ENCODE data around the gene PPP6R2. TPM values are rescaled to one million over a fixed set of nuclear protein-coding genes. Genes with fewer than 3 reads are reported as not detected.
"Not testable (repeated sequence)": the region's sequence is repeated elsewhere in the genome, so short reads cannot be mapped to it uniquely, and the experiment has no call there.

The PPP6R2 gene
- polyA plus RNA-seq, 3 donors: 25.1 to 41.1 (median 36.9) TPM

DNA sequence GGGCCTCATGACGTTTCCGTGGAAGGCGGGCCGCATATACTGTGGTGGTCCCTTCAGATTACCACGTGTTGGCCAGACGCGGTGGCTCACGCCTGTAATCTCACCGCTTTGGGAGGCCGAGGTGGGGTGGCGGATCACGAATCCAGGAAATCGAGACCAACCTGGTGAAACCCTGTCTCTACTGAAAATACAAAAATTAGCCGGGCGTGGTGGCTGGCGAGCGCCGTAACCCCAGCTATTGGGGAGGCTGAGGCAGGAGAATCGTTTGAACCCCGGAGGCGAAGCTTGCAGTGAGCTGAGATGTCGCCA lies 15.5 kb upstream of the PPP6R2 start:
- 61 to 76% (median 70%) methylated on average over 22 of the region's 22 CpGs for WGBS, 3 donors

DNA sequence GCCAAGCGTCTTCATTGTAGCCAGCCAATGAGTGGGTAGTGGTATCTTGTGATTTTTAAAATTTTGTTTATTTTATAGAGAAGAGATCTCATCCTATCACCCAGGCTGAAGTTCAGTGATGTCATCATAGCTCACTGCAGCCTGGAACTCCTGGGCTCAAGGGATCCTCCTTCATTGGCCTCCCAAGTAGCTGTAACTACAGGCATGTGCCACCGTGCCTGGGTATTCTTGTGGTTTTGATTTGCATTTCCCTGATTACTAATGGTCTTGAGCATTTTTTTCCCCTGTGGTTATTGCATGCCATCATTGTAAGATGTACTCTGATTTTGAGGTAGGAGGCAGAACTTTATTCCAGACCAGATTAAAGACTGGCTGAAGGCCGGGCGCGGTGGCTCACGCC lies 13.9 kb upstream of the PPP6R2 start:
- 88 to 97% (median 89%) methylated on average over 6 of the region's 6 CpGs for WGBS, 3 donors
- H3K27ac ChIP-seq (ENCODE audit: low read depth, low read length): no peak overlapping the region

More for the DNA sequence above, 15.5 kb upstream of the PPP6R2 start:
- H3K27ac ChIP-seq (ENCODE audit: low read depth, low read length): no peak overlapping the region

DNA sequence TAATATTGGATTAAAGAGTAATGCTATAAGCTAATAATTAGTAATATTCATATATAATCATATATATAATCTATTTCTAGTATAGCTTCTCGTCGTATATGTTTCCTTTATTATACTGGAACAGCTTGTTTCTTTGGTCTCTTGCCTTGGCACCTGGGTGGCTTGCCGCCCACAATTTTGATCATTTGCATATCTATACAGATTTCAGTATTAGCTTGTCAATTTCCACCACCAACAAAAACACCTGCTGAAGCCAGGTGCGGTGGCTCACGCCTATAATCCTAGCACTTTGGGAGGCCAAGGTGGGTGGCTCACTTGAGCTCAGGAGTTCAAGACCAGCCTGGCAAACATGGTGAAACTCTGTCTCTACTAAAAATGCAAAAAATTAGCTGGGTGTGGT lies 8.7 kb upstream of the PPP6R2 start:
- 58 to 86% (median 83%) methylated on average over 5 of the region's 5 CpGs for WGBS, 3 donors
- H3K27ac ChIP-seq (ENCODE audit: low read depth, low read length): not testable (repeated sequence)

DNA sequence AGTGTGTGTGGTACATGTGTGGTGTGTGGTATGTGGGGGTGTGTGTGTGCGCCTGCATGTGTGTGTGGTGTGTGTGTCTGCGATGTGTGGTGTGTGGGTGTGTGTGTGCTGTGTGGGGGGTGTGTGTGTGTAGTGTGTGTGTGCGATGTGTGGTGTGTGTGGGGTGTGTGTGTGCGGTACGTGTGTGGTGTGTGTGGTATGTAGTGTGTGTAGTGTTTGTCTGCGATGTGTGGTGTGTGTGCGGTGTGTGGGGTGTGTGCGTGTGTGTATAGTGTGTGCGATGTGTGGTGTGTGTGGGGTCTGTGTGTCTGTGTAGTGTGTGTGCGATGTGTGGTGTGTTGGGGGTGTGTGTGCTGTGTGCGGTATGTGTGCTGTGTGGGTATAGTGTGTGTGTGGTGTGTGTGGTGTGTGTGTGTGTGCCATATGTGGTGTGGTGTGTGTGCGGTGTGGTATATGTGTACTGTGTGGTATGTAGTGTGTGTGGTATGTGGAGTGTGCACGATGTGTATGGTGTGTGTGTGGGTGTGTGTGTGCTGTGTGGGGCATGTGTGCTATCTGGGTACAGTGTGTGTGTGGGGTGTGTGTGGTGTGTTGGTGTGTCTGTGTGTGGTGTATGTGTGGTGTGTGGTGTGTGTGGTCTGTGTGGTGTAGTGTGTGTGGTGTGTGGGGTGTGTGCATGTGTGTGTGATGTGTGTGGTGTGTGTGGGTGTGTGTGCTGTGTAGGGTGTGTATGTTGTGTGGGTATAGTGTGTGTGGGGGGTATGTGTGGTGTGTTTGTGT lies 5.7 kb upstream of the PPP6R2 start:
- H3K27ac ChIP-seq (ENCODE audit: low read depth, low read length): no peak overlapping the region
- 95 to 97% (median 95%) methylated on average over 13 of the region's 13 CpGs for WGBS, 3 donors

DNA sequence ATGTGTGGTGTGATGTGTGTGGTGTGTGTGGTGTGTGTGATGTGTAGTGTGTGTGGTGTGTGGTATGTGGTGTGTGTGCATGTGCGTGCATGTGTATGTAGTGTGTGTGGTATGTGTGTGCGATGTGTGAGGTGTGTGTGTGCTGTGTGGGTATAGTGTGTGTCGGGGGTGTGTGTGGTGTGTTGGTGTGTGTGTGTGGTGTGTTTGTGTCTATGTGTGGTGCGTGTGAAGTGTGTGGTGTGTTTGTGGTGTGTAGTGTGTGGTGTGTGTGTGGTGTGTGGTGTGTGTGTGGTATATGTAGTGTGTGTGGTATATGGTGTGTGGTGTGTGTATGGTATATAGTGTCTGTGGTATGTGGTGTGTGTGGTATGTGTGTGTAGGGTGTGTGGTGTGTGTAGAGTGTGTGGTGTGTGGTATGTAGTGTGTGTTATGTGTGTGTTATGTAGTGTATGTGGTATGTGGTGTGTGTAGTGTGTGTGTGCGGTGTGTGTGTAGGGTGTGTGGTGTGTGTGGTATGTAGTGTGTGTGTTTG lies 5.0 kb upstream of the PPP6R2 start:
- 98 to 99% (median 98%) methylated on average over 5 of the region's 5 CpGs for WGBS, 3 donors
- H3K27ac ChIP-seq (ENCODE audit: low read depth, low read length): no peak overlapping the region

DNA sequence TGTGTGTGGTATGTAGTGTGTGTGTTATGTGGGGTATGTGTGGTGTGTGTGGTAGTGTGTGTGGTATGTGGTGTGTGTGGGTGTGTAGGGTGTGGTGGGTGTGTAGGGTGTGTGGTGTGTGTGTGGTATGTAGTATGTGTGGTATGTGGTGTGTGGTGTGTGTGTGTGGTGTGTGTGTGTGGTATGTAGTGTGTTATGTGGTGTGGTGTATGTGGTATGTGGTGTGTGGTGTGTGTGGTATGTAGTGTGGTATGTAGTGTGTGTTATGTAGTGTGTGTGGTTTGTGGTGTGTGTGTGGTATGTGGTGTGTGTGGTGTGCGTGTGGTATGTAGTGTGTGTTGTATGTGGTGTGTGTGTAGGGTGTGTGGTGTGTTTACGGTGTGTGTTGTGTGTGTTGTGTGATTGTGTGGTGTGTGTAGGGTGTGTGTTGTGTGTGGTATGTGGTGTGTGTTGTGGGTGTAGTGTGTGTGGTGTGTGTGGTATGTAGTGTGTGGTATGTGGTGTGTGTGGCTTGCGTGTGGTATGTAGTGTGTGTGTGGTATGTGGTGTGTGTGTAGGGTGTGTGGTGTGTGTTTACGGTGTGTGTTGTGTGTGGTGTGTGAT lies 4.2 kb upstream of the PPP6R2 start:
- H3K27ac ChIP-seq (ENCODE audit: low read depth, low read length): no peak overlapping the region
- 95 to 98% (median 97%) methylated on average over 4 of the region's 4 CpGs for WGBS, 3 donors

DNA sequence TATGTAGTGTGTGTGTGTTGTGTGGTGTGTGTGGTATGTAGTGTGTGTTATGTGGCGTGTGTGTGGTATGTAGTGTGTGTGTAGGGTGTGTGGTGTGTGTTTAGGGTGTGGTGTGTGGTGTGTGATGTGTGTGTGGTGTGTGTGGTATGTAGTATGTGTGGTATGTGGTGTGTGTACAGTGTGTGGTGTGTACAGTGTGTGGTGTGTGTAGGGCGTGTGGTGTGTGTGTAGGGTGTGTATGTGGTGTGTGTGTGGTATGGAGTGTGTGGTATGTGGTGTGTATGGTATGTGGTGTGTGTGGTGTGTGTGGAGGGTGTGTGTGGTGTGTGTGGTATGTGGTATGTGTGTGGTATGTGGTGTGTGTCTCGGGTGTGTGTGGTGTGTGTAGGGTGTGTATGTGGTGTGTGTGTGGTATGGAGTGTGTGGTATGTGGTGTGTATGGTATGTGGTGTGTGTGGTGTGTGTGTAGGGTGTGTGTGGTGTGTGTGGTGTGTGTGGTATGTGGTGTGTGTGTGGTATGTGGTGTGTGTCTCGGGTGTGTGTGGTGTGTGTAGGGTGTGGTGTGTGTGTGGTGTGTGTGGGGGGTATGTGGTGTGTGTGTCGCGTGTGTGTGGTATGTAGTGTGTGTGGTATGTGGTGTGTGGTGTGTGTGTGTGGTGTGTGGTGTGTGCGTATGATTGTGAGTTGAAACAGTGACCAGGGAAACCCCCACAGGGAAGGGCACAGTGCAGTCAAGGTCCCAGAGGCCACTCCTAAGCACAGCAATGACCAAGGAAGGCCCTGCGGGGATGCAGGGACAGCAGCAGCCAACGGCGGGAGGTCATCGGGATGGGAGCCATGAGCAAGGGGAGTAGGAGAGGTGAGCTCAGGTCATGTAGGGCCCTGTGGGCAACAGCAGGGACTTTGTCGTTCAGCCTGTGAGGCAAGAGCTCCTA lies 2.9 kb upstream of the PPP6R2 start:
- 77 to 84% (median 78%) methylated on average over 12 of the region's 12 CpGs for WGBS, 3 donors

DNA sequence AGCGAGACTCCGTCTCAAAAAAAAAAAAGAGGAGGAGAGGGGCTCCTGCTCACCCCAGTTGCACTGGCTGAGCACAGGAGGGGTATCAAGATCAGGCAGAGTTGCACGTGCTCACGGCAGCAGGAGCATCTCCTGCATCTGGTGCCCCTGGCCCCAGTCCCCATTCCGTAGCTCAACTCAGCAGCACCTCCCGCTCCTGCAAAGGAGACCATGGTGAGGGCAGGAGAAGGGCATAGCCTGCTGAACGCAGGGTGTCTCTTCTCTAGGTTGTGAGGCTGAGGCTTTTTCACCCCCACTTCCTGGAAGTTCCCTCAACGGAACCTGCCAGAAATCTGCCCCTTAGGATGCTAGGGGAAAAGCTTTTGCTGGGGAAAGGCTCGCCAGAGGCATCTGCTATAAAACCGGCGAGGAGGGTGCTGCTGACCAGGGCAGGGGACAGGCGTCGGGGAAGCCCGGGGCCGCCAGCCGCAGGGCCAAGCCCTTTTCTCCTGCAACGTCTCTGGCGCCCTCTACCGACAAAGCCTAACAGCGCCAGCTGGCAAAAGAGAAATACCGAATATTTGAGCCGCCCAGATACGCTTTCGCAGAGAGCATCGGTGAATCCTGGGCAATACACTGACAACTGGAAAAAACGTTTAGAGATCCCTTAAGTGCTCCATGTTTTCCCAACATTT lies 1.0 kb upstream of the PPP6R2 start:
- WGBS, 3 donors: 8 to 13% (median 10%) methylated on average over 24 to 26 of the region's 26 CpGs

More for the DNA sequence above, 2.9 kb upstream of the PPP6R2 start:
- no peak overlapping the region for H3K27ac ChIP-seq (ENCODE audit: low read depth, low read length)

DNA sequence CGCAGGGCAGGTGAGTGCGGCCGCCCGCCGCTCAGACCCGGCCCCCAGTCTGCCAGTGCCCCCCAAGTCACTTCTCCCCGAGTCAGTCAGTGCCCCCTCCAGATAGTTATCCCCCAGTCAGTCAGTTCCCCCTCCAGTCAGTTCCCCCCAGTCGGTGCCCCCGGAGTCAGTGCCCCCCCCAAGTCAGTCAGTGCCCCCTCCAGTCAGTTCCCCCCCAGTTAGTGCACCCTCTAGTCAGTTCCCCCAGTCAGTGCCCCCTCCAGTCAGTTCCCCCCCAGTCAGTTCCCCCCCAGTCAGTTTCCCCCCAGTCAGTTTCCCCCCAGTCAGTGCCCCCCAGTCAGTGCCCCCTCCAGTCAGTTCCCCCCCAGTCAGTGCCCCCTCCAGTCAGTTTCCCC lies 411 bp downstream of the PPP6R2 start:
- no peak overlapping the region for H3K27ac ChIP-seq (ENCODE audit: low read depth, low read length)

More for the DNA sequence above, 1.0 kb upstream of the PPP6R2 start:
- no peak overlapping the region for H3K27ac ChIP-seq (ENCODE audit: low read depth, low read length)

DNA sequence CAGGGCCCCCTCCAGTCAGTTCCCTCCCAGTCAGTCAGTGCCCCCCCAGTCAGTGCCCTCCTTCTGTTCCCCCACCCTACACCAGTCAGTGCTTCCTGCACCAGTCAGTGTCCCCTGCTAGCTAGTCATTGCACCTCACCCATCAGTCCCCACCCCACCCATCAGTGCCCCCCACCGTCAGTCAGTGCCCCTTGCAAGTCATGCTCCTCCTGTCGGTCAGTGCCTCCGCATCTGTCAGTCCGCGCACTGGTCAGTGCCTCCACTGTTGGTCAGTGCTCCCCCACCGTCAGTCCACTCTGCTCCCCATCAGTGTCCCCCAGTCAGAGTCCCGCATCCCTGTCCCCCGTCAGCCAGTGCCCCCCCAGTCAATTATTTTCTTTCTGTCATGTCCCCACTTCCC lies 3.3 kb downstream of the PPP6R2 start:
- 73 to 78% (median 73%) methylated on average over 8 of the region's 8 CpGs for WGBS, 3 donors
- no peak overlapping the region for H3K27ac ChIP-seq (ENCODE audit: low read depth, low read length)

More for the DNA sequence above, 411 bp downstream of the PPP6R2 start:
- 0 to 1% (median 0%) methylated on average over 7 to 9 of the region's 9 CpGs for WGBS, 3 donors

DNA sequence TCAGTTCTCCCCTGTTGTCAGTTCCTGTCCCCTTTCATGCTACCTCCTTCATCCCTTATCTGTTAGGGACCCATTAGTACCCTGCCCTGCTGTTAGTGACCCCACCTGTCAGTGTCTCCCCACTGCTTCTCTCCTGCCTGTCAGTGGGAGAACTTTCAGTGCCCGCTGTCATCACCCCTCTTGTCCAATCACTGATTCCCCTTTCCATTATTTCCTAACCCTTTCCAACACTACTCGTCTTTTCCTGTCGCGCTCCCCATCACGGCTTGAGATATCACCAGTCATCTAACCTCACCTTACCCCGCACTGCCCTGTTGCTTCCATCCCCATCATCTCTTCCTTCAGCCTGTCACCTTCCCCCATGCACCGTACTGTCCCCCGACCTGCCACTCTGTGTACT lies 4.0 kb downstream of the PPP6R2 start:
- H3K27ac ChIP-seq (ENCODE audit: low read depth, low read length): no peak overlapping the region
- WGBS, 3 donors: 77 to 78% (median 78%) methylated on average over 8 of the region's 8 CpGs

DNA sequence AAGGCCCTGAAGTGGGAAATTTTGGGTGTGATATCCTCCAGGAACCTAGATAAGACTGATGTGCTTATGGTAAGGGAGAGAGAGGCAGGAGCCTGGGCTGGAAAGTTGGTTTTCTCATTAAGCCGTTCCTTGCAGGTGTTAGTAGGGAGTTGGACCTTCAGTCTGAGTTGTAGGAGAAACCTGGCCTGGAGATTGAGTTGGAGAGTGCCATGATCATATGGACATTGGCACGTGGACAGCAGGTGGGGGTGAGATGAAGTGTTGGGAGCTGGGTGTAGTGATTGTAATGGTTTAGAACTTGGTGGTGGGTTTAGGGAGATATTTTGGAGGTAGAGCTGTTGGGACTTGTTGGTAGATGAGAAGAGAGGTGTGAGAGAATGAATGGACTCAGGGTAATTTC lies 4.9 kb downstream of the PPP6R2 start:
- no peak overlapping the region for H3K27ac ChIP-seq (ENCODE audit: low read depth, low read length)
- 30 to 73% (median 66%) methylated on average over 2 of the region's 2 CpGs for WGBS, 3 donors

DNA sequence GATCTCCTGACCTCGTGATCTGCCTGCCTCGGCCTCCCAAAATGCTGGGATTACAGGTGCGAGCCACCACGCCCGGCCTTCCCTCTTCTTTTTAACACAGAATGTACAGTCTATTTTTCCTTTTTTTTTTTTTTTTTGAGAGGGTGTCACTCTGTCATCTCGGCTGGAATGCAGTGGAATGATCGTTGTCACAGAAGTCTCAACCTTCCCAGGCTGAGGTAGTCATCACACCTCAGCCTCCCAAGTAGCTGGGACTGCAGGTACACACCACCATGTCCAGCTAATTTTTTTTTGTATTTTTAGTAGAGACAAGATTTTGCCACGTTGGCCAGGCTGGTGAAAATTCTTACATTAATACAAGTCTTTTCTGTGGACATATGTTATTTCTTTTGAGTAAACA lies 13.1 kb downstream of the PPP6R2 start:
- WGBS, 3 donors: 94 to 96% (median 96%) methylated on average over 8 of the region's 8 CpGs
- no peak overlapping the region for H3K27ac ChIP-seq (ENCODE audit: low read depth, low read length)

DNA sequence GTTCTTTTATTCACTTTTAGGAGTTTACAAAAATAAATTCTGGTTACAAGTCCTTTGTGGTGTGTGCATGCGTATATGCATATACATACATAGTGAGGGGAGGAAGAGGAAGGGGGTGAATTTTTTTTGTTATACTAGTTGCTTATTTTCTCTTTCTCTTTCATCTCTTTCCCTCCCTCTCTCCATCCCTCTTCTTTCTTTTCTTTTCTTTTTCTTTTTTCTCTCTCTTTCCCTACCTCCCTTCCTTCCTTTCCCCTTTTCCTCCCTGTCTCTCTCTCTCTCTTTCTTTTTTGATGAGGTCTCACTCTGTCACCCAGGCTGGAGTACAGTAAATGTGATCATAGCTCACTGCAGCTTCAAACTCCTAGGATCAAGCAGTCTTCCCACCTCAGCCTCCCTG lies 14.1 kb downstream of the PPP6R2 start:
- WGBS, 3 donors: 84 to 100% (median 88%) methylated on average over 1 of the region's 1 CpG
- no peak overlapping the region for H3K27ac ChIP-seq (ENCODE audit: low read depth, low read length)

DNA sequence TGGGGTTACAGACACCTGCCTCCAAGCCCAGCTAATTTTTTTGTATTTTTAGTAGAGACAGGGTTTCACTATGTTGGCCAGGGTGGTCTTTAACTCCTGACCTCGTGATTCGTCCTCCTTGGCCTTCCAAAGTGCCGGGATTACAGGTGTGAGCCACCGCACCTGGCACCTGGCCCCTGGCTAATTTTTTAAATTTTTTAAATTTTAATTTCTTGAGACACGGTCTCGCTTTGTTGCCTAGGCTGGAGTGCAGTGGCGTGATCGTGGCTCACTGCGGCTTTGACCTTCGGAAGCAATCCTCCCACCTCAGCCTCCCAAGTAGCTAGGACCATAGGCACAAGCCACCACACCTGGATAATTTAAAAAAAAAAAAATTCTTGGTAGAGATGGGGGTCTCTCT lies 14.6 kb downstream of the PPP6R2 start:
- H3K27ac ChIP-seq (ENCODE audit: low read depth, low read length): no peak overlapping the region
- 90 to 94% (median 92%) methylated on average over 10 of the region's 10 CpGs for WGBS, 3 donors

DNA sequence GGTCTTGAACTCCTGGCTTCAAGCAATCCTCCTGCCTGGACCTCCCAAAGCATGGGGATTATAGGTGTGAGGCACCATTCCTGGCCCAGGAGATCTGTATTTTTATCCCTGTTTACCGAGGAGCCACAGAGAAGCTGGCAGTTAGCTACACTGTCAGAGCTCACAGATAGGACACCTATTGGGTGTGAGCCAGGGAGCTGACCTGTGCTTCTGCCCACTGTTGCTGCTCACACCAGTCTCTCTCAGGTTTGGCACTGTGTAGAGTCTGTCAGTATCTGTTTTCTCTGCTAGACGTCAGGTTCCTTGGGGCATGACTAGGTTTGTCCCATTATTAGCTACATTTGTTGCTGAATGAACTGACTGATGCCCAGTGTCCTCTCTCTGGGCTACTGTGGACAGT lies 17.5 kb downstream of the PPP6R2 start:
- 54 to 88% (median 84%) methylated on average over 2 of the region's 2 CpGs for WGBS, 3 donors
- H3K27ac ChIP-seq (ENCODE audit: low read depth, low read length): no peak overlapping the region

DNA sequence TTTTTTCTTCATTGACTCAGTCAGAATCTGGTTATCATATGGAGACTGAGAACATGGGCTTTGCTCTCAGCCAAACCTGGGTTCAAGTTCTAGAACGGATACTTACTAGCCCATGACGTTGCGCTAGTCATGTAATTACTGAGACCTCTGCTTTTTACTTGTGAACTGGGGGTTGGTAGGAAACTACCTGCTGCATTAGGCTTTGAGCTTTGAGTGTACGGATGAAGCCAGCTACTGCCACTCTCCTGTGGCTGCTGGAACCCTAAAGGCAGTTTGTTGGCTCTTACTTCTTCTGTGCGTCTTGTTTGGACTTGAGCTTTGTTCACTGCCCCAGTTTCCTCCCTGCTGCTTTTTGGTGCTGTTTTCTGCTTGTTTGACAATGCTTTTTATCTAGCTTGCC lies 18.1 kb downstream of the PPP6R2 start:
- H3K27ac ChIP-seq (ENCODE audit: low read depth, low read length): no peak overlapping the region
- 90 to 96% (median 95%) methylated on average over 5 of the region's 5 CpGs for WGBS, 3 donors

DNA sequence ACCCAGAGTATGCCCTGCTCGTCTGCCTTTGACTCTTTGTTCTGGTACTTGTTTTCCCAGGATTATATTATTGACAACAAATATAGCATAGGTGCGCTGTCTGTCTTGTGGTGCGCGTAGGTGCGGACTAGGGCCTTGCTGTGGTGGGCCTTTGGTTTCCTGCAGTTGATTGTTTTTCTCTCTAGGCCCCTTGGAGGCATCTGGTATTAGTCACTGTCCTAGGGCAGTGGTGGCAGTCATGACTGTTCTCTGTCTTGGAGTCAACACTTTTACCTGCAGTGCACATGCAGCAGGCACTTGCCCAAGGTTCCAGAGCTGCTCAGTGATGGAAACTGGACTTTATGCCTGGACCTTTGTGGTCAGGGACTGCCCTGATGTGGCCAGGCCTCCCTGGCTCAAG lies 18.6 kb downstream of the PPP6R2 start:
- WGBS, 3 donors: 90 to 92% (median 92%) methylated on average over 5 of the region's 5 CpGs
- no peak overlapping the region for H3K27ac ChIP-seq (ENCODE audit: low read depth, low read length)

All from adipose tissue (tissue), 3 donors.